ENCODE results near the gene CCL18. TPM values are rescaled to one million over a fixed set of nuclear protein-coding genes. Genes with fewer than 3 reads are reported as not detected.

Gene CCL18
- total RNA-seq, 1 experiment from 2014 or later = not detected

- intact Hi-C loops (cut with micrococcal nuclease; ENCODE audit: unreplicated experiment) = no loop called here
- POLR2A ChIA-PET (ENCODE audit: low non-redundant PET) = no interaction called here
Measured at GRCh38 chr17:36017799-36018198, 46.3 kb upstream of the CCL18 start, which contains the start of gene CCL23. TSS of gene CCL23 (minus strand) at chr17:36017972. CDS start at chr17:36017897, 75 bp downstream.

GRCh38 chr17:36019423-36019822 is 44.6 kb upstream of the CCL18 start:
- H3K27ac ChIP-seq (ENCODE audit: low read depth, low read length, poor library complexity, severe bottlenecking) = no peak overlapping the region
- H3K4me3 ChIP-seq (ENCODE audit: low read depth, low read length, poor library complexity, severe bottlenecking) = no peak overlapping the region
- CTCF ChIA-PET = no interaction called here
- DNase-seq (ENCODE audit: low spot score) = no peak
- BruUV-seq (replicated peaks) = no TSS peak
- no peaks in the 10 kb centered on the region for H3K4me1 ChIP-seq (ENCODE audit: insufficient read depth, low read length, poor library complexity, severe bottlenecking)
- intact Hi-C loops (cut with micrococcal nuclease; ENCODE audit: unreplicated experiment) = no loop called here
- TF ChIP-seq CTCF (conservative IDR thresholded peaks at IDR 0.05; ENCODE audit: low read depth, low read length) (no peak), EZH2 (IDR thresholded peaks at IDR 0.05; ENCODE audit: borderline replicate concordance, low read depth, low read length, poor library complexity, severe bottlenecking) (no peak)
- no peaks in the 10 kb centered on the region for H3K36me3 ChIP-seq (ENCODE audit: insufficient read depth, low read length, poor library complexity, severe bottlenecking)
- no peaks in the 10 kb centered on the region for H3K27me3 ChIP-seq (replicated peaks; ENCODE audit: insufficient read depth, low read depth, low read length, poor library complexity)
- POLR2A ChIA-PET (ENCODE audit: low non-redundant PET) = no interaction called here
- H3K9me3 ChIP-seq (ENCODE audit: low read depth, low read length, poor library complexity, severe bottlenecking) = no peaks in the 10 kb centered on the region

More at GRCh38 chr17:36017799-36018198, 46.3 kb upstream of the CCL18 start, which contains the start of gene CCL23:
- no peak for DNase-seq (ENCODE audit: low spot score)
- Histone ChIP-seq H3K27ac (ENCODE audit: low read depth, low read length, poor library complexity, severe bottlenecking) (no peak within 1 kb of the TSS), H3K4me1 (ENCODE audit: insufficient read depth, low read length, poor library complexity, severe bottlenecking) (no peaks in the 10 kb centered on the region), H3K27me3 (replicated peaks; ENCODE audit: insufficient read depth, low read depth, low read length, poor library complexity) (no peaks in the 10 kb centered on the region), H3K9me3 (ENCODE audit: low read depth, low read length, poor library complexity, severe bottlenecking) (no peaks in the 10 kb centered on the region), H3K4me3 (ENCODE audit: low read depth, low read length, poor library complexity, severe bottlenecking) (no peak within 1 kb of the TSS), H3K36me3 (ENCODE audit: insufficient read depth, low read length, poor library complexity, severe bottlenecking) (no peaks in the 10 kb centered on the region)
- no peak for TF ChIP-seq EZH2 (IDR thresholded peaks at IDR 0.05; ENCODE audit: borderline replicate concordance, low read depth, low read length, poor library complexity, severe bottlenecking)
- TF ChIP-seq CTCF (conservative IDR thresholded peaks at IDR 0.05; ENCODE audit: low read depth, low read length) = no peak
- CTCF ChIA-PET = no interaction called here
- BruUV-seq (replicated peaks) = no TSS peak

GRCh38 chr17:36024106-36024869 is 39.8 kb upstream of the CCL18 start:
- Histone ChIP-seq H3K9me3 (ENCODE audit: low read depth, low read length, poor library complexity, severe bottlenecking) (no peaks in the 10 kb centered on the region), H3K27me3 (replicated peaks; ENCODE audit: insufficient read depth, low read depth, low read length, poor library complexity) (no peaks in the 10 kb centered on the region), H3K4me1 (ENCODE audit: insufficient read depth, low read length, poor library complexity, severe bottlenecking) (no peaks in the 10 kb centered on the region), H3K4me3 (ENCODE audit: low read depth, low read length, poor library complexity, severe bottlenecking) (no peak overlapping the region), H3K36me3 (ENCODE audit: insufficient read depth, low read length, poor library complexity, severe bottlenecking) (no peaks in the 10 kb centered on the region), H3K27ac (ENCODE audit: low read depth, low read length, poor library complexity, severe bottlenecking) (no peak overlapping the region)
- no peak for DNase-seq (ENCODE audit: low spot score)
- POLR2A ChIA-PET (ENCODE audit: low non-redundant PET) = no interaction called here
- intact Hi-C loops (cut with micrococcal nuclease; ENCODE audit: unreplicated experiment) = no loop called here
- CTCF ChIA-PET = no interaction called here
- BruUV-seq (replicated peaks) = no TSS peak
- TF ChIP-seq CTCF (conservative IDR thresholded peaks at IDR 0.05; ENCODE audit: low read depth, low read length) (no peak), EZH2 (IDR thresholded peaks at IDR 0.05; ENCODE audit: borderline replicate concordance, low read depth, low read length, poor library complexity, severe bottlenecking) (no peak)

Data from A673 (cell line).